ENCODE data around the gene SPHK1.
"Not testable (repeated sequence)": the region's sequence is repeated elsewhere in the genome, so short reads cannot be mapped to it uniquely, and the experiment has no call there.

SPHK1 gene, protein sequence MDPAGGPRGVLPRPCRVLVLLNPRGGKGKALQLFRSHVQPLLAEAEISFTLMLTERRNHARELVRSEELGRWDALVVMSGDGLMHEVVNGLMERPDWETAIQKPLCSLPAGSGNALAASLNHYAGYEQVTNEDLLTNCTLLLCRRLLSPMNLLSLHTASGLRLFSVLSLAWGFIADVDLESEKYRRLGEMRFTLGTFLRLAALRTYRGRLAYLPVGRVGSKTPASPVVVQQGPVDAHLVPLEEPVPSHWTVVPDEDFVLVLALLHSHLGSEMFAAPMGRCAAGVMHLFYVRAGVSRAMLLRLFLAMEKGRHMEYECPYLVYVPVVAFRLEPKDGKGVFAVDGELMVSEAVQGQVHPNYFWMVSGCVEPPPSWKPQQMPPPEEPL

GRCh38 chr17:76384222-76384986 lies at the start of gene SPHK1:
Gene SPHK1, plus strand, starts transcription at chr17:76384609. Its CDS starts 1,036 bp downstream, at chr17:76385645.
- DNase-seq = no peak

DNA sequence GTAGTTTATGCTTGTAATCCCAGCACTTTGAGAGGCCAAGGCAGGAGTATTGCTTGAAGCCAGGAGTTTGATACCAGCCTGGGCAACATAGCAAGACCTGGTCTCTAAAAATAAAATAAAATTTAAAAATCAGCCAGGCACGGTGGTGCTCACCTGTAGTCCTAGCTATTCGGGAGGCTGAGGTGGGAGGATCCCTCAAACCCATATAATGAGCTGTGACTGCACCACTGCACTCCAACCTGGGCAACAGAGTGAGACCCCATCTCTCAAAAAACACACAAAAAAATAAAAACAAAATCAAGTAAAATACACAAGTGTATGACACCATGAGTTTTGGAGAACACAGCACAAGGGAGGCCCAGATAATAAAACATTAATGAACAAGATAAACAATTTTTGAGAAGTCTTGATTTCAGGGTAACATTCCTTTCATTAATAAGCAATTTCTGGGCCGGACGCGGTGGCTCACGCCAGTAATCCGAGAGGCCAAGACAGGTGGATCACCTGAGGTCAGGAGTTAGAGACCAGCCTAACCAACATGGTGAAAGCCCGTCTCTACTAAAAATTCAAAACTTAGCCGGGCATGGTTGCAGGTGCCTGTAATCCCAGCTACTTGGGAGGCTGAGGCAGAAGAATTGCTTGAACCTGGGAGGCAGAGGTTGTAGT lies 48.6 kb upstream of the SPHK1 start:
- DNase-seq = no peak

- no peak for DNase-seq
Measured at GRCh38 chr17:76336756-76337412, 47.5 kb upstream of the SPHK1 start.

GRCh38 chr17:76337413-76337777 lies 47.0 kb upstream of the SPHK1 start:
- DNase-seq = no peak

GRCh38 chr17:76341301-76341700 lies 43.1 kb upstream of the SPHK1 start:
- no peak for DNase-seq

GRCh38 chr17:76343106-76343505 lies 41.3 kb upstream of the SPHK1 start:
- no peak for DNase-seq

GRCh38 chr17:76345377-76345974 lies 38.9 kb upstream of the SPHK1 start:
- no peak for DNase-seq

DNA sequence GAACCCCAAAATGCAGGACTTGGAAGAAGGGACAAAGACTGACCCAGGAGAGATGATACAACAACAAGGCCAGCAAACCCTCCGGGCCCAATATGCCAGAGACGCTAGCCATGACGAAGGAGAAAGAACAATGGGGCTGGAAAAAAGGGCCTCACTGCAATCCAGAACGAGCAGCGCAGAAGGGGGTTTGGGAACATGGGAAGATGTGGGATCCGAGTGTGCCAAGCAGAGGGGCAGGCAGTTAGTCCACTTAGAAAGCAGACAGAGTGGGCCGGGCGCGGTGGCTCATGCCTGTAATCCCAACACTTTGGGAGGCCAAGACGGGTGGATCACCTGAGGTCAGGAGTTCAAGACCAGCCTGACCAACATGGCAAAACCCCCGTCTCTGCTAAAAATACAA lies 37.5 kb upstream of the SPHK1 start:
- not testable (repeated sequence) for DNase-seq

GRCh38 chr17:76350463-76350862 lies 33.9 kb upstream of the SPHK1 start:
- no peak for DNase-seq

DNA sequence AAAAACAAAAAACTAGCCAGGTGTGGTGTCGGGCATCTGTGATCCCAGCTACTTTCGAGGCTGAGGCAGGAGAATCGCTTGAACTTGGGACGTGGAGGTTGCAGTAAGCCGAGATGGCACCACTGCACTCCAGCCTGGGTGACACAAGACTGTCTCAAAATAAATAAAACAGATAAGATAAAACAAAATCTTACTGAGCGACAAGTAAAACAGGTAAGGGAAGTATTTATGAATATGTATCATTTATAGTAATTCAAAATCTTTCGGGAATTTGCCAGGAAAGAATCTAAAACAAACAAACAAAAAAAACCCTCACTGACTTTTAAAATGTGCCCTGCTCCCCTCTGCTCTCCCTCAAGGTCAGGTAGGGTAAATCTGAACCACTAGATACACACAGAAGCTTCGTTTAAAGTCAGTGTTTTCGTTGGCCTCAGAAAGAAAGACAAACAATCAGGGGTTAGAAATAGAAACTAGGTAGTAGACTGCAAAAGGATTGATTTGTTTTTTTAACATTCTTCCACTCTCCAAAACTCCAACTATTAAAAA lies 32.8 kb upstream of the SPHK1 start:
- DNase-seq = no peak

DNA sequence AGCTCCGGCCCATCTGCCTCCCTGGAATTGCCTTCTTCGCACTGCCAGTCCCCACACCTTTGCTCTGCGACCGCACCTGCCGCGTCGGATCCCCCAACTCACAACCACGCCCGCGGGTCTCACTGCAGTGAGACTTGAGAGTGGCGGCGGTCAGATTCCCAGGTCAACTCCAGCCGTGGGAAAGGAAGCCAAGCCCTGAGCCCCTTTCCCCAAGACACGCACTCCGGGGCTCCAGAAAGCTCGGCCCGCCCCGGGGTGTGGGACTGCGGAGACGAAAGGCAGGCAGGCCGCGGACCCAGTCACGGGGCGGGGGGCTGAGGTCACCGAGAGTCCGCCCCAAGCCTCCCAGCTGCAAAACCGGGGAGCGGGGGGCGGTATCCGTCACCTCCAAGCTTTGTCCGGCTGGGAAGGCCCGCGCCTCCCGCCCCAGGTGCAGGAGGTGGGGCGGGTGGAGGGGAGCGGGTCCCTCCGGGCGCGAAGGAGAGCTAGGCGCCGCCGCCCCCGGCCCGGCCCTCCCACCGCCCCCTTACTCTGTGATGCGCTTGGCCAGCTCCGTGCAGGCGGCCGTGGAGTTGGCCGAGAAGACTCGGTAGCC lies 31.3 kb upstream of the SPHK1 start:
- no peak for DNase-seq

GRCh38 chr17:76353599-76354316 lies 30.7 kb upstream of the SPHK1 start, which contains the start of gene PRPSAP1:
Gene PRPSAP1, minus strand, starts transcription at chr17:76353916. Its CDS starts 213 bp downstream, at chr17:76353703.
- peak; percentile 77 for DNase-seq

GRCh38 chr17:76354317-76354729 lies 30.1 kb upstream of the SPHK1 start:
- DNase-seq = no peak

- DNase-seq = no peak
Measured at GRCh38 chr17:76354747-76355310, 29.6 kb upstream of the SPHK1 start.

DNA sequence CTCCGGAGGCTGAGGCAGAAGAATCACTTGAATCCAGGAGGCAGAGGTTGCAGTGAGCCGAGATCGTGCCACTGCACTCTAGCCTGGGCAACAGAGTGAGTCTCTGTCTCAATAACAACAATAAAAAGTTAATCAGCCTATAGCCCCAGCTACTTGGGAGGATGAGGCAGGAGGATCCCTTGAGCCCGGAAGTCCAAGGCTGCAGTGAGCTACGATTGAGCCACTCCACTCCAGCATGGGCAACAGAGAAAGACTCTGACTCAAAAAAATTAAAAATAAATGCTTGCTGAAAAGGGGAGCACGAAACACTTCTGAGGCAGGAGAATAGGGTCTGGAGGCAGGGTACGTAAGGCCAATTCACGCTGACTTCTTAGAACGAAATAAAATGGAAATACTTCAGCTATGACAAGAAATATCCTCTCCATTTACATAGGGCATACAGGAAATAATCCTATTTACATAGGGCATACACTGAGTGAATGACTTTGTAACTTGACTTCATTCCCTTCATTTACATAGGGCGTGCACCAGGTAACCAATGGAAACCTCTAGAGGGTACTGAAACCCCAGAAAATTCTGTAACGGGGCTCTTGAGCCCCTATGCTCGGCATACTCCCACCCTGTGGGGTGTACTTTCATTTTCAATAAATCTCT lies 27.5 kb upstream of the SPHK1 start:
- no peak for DNase-seq

DNA sequence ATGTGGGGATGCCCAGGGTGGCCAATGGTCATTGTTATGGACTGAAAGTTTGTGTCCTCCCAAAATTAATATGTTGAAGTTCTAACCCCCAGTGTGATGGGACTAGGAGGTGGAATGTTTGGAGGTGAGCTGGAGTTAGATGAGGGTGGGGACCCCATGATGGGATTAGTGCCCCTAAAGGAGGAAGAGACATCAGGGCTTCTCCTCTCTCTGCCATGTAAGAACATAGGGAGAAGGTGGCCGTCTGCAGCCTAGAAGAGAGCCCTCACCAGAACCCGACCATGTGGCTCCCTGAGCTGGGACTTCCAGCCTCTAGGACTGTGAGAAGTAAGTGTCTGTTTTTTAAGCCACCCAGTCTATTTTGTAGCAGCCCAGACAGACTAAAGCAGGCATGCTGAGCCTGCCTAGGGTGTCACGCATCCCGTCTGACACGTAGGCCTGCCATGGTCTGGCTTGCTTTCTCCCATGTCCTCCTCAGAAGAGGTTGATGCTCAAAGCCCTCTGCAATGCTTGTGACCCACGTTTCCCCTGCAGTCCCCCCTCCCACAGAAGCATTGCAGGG lies 26.7 kb upstream of the SPHK1 start:
- no peak for DNase-seq

DNA sequence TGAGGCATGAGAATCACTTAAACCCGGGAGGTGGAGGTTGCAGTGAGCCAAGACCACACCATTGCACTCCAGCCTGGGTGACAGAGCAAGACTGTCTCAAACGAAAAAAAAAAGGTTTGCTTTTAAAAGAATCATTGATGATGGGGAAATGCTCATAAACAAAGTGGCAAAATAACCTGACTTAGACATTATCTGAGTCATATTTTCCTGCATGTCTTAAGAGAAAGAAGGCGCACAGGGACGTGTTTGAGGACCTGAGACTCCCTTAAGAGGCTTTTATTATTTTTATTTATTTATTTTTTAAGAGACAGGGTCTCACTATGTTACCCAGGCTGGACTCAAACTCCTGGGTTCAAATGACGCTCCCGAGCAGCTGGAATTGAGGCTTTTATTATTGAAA lies 25.0 kb upstream of the SPHK1 start:
- no peak for DNase-seq

GRCh38 chr17:76359776-76360175 lies 24.6 kb upstream of the SPHK1 start:
- not testable (repeated sequence) for DNase-seq

GRCh38 chr17:76360461-76360860 lies 23.9 kb upstream of the SPHK1 start:
- DNase-seq = no peak

All from NCI-H2029 treated with DMSO at 0.1 percent for 48 hours (cell line).